Subcutaneous adipose tissue (tissue), 4 donors: Measurements from ENCODE around the gene AWAT2. TPM values are rescaled to one million over a fixed set of nuclear protein-coding genes. Genes with fewer than 3 reads are reported as not detected.

Source experiments
- CTCF ChIP-seq: fragments of 450-650 bp; IDR thresholded peaks from one replicate; pipeline ENCODE4 v1.5.1; 2016; ENCODE audit warnings: low read depth, mild to moderate bottlenecking, control low read depth, antibody characterized with exemption, moderate library complexity
- small RNA-seq: library from RNA; depleted of rRNA; stranded (forward); fragments of <200 nt; gene quantifications from one replicate; pipeline ENCODE3, GENCODE V24; 2016
- total RNA-seq, 4 donors: library from RNA; depleted of rRNA; stranded (reverse); fragments of >200 nt; gene quantifications; one replicate each; pipeline ENCODE4 v1.1.0, GENCODE V29; 2016

Gene AWAT2
- total RNA-seq, 4 donors from 2014 or later, result 0.17 TPM; not detected in 3

- TF ChIP-seq CTCF, result no peak
Measured at GRCh38 chrX:69996113-69996468, 53.6 kb downstream of the AWAT2 start.

- TF ChIP-seq CTCF, result no peak
Measured at GRCh38 chrX:69995362-69996112, 54.2 kb downstream of the AWAT2 start.

- no peak for TF ChIP-seq CTCF
Measured at GRCh38 chrX:69993494-69993893, 56.2 kb downstream of the AWAT2 start.

- TF ChIP-seq CTCF, result no peak
Measured at GRCh38 chrX:69991685-69992084, 58.1 kb downstream of the AWAT2 start.

Small RNA genes within 50 kb of the gene (small RNA-seq; reads per million reads assigned to genes)
- 0.36 reads per million for gene MIR676

Other genes with a start within 250 kb of the AWAT2 start
- gene OTUD6A, start 12.5 kb upstream of the AWAT2 start, total RNA-seq, result not detected
- gene IGBP1, start 83.5 kb upstream of the AWAT2 start, total RNA-seq, result 10 to 100 TPM; 55.8 to 86.7 (median 74.6) TPM
- not detected for gene DGAT2L6, start 127.5 kb upstream of the AWAT2 start, total RNA-seq
- not detected for gene AWAT1, start 184.7 kb upstream of the AWAT2 start, total RNA-seq
- gene P2RY4, start 210.3 kb upstream of the AWAT2 start, total RNA-seq, result 1 to 10 TPM in 1 of 4 donors, under 1 TPM in 2, not detected in 1; 0.51 to 2.1 (median 0.75) TPM
- not detected for gene ARR3, start 218.4 kb upstream of the AWAT2 start, total RNA-seq
- gene RAB41, start 232.2 kb upstream of the AWAT2 start, total RNA-seq, result not detected
- 10 to 100 TPM; 19.4 to 30.7 (median 29.6) TPM for gene PDZD11, start 240.0 kb upstream of the AWAT2 start, total RNA-seq
- gene KIF4A, start 240.2 kb upstream of the AWAT2 start, total RNA-seq, result 1 to 10 TPM in 1 of 4 donors, under 1 TPM in 2, not detected in 1; 0.16 to 1.9 (median 0.88) TPM